GM21423 (cell line): ENCODE results near the gene NAT14.
A peak's percentile ranks its signal among the peaks of the same experiment; 100 is the strongest.

ENCODE experiments used
- ATAC-seq: cut with Tn5 transposase; IDR thresholded peaks from one replicate; pipeline ENCODE4 v1.9.1; 2021; ENCODE audit warnings: mild to moderate bottlenecking, moderate library complexity; ENCODE audit not compliant: unreplicated experiment

The NAT14 gene

DNA sequence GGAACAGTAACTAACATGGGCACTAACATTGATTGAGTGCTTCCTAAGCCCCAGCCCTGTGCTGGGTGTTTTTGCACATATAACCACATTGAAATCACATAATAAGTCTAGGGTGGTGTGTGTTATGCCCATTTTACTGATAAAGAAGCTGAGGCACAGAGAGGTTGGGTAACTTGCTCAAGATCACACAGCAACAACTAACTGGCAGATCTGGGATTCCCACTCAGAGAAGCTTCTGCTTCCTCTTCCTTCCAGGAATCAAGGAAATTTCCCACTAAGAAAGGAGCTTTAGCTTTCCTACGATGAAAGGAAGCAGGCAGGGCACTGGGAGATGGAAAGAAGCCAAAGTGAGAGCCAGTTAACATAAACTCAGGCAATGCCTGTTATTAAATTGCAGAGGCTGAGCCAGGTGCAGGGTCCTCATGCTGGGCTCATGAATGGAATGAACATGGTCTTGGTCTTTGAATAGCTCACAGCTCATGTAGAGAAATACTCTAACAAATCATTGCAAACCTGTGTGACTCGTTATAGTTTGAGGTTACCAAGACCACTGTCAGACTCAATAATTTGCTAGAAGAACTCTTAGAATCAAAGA, 13.4 kb downstream of the NAT14 start:
- ATAC-seq = no peak

DNA sequence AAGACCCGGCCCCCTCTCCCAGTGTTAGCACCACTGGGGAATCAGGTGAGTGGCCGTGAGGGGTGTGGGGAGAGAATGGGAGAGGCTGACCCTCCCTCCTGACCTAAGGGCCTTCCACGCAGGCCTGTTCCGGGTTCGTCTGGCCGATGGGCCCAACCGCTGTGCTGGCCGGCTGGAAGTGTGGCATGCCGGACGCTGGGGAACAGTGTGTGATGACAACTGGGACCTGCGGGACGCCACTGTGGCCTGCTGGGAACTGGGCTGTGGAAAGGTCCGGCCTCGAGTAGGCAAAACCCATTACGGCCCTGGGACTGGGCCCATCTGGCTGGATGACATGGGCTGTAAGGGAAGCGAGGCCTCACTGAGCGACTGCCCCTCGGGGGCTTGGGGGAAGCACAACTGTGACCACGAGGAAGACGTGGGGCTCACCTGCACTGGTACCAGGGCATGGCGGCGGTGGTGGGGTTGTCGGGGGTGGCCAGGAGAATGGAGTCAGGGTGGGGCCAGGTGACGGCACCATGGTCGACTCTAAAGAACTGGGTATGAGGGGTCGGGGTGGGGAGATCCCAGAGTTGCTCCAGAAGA, 15.5 kb downstream of the NAT14 start:
- ATAC-seq = no peak

DNA sequence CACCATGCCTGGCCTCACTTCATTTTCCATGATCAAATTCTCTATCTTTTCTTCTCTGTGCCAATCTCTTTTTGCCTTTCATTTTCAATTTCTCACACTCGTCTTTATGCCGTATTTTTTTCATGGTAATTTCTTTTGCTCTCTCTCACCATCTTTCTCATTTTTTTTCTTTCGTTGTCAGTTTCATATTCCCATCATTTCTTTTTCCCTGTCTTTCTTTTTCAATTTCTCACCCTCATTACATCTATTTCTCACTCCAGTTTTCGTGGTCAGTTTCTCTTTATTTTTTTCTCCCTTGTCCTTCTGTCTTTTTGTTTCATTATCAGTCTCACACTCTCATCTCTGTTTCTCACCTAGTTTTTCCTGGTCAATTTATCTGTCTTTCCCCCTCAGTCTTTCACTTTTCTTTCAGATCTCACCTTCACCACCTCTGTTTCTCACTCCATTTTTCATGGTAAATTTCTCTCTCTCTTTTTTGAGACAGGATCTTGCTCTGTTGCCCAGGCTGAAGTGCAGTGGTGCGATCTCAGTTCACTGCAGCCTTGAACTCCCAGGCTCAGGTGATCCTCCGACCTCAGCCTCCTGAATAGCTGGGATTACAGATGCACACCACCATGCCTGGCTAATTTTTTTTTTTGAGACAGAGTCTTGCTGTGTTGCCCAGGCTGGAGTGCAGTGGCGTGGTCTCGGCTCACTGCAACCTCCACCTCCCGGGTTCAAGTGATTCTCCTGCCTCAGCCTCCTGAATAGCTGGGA, 17.4 kb downstream of the NAT14 start:
- ATAC-seq = no peak

DNA sequence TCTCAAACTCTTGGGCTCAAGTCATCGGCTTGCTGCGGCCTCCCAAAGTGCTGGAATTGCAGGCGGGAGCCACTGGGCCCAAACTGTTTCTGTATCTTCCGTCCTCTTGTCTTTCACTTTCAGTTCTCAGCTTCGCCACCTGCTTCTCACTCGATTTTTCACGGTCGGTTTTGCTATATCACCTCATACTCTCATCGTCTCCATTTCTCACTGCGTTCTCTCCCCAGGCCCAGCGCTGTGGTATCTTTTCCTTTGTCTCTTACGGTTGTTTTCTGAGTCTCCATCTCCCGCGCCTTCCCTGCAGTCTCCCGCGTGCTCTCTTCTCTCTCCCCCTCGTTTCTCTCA, 18.1 kb downstream of the NAT14 start:
- ATAC-seq = no peak

DNA sequence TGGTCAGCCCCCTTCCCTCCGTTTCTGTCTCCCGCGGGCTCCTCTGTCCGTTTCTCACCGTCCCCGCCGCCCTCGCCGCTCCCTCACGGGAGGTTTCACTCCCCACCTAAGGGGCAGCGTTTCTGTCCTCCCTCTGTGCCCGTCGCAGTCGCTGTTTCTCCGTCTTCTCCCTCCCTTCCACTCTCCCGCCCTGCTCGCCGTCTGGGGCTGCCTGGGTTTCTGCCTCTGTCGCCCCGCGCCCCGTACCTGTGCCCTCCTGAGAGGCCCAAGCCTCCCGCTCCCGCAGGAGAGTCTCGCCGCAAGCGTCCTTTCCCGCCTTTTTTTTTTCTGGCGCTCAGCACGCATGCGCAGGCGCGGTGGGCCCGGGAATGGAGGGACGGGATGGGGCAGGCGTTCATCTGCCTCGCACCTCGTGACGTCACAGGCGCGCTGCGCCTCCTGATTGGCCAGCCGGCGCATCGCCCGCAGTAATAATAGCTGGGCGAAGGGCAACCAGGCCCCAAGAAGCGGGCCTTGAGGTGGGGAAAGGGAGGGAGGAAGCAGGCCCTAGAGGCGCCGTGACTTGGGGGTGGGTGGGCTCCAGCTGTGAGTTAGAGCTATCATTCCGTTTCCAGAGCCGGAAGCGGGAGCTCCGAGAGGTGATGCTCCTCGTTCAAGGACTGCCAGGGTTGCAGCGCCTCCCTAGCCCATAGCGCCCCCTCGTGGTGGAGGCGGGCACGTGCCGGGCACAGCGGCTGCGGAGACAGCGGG, 18.7 kb downstream of the NAT14 start:
- ATAC-seq = peak; percentile 85

DNA sequence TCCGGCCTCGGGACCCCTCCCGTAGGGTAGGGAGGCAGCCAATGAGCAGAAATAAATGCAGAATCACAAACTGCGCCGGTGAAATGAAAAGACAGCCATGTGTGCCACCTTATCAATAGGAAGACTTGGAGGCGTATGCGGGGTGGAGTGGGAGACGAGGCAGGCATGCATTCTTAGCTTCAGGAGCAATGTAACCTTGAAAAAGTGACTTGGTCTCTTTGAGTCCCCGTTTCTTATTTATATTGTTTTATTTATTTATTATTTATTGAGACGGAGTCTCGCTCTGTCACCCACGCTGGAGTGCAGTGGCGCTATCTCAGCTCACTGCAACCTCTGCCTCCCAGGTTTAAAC, 19.2 kb downstream of the NAT14 start:
- ATAC-seq = no peak

DNA sequence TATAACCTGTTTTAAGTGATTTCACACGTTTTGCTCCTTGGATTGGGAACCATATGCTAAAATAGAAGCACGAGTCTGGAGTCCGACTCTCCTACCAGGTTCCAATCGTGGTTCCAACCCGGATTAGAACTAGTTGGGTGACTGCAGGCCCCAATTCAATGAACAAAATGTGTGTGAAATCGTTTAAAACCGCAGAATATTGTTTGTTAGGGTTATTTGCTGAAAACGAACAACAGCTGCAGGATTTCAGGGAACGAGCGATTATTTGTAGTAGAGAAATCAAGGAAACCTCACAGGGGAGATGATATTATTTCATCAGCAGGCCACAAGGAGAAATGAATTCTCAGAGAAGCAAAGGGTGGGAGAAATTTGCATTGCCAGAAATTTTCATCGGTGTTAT, 20.0 kb downstream of the NAT14 start:
- ATAC-seq = no peak

DNA sequence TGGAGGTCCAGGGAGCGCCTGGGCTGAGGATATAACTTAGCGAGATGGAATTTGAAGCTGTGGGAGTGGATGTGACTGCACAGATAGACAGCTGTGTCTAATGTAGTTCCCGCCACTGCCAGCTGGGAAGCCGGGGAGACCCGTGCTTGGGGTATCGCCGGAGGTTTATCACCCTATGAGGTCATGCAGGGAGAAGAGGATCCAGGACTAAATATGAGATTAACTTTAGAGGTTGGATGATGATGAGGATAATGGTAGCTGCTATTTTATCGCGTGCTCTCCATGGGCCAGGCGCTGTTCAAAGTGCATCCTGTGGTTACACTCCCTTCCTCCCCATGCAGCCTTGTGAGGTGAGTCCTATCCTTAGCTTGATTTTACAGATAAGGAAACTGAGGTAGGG, 23.1 kb downstream of the NAT14 start:
- ATAC-seq = no peak

DNA sequence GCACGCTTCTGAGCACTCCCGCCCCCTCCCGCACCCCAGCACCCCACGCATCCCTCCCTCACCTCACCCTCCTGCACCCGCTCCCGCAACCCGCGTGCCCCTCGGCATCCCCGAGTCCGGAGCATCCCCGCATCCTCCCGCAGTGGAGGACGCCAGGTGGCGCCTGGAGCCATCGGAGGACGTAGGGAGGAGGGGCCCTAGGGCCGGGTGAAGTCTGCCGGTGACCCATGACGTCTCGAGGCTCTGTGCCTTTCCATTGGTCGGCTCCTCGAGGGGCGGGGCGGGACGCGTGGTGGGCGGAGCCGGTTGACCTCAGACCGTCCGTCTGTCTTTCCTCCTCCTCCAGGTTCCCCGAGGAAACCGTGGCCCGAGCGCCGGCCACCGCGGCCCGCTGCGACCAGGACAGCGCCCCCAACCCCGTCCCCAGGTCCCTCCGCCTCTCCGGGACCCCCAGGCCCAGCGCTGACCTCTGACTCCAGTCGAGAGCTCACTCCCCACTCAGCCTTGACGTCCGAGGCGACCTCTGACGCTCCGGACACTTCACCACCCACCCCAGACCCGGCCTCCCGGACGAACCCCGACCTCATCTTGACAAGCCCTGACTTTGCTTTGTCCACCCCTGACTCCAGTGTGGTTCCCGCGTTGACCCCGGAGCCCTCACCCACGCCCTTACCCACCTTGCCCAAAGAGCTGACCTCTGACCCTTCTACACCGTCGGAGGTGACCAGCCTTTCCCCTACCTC, 32.1 kb downstream of the NAT14 start:
- peak; percentile 99 for ATAC-seq

DNA sequence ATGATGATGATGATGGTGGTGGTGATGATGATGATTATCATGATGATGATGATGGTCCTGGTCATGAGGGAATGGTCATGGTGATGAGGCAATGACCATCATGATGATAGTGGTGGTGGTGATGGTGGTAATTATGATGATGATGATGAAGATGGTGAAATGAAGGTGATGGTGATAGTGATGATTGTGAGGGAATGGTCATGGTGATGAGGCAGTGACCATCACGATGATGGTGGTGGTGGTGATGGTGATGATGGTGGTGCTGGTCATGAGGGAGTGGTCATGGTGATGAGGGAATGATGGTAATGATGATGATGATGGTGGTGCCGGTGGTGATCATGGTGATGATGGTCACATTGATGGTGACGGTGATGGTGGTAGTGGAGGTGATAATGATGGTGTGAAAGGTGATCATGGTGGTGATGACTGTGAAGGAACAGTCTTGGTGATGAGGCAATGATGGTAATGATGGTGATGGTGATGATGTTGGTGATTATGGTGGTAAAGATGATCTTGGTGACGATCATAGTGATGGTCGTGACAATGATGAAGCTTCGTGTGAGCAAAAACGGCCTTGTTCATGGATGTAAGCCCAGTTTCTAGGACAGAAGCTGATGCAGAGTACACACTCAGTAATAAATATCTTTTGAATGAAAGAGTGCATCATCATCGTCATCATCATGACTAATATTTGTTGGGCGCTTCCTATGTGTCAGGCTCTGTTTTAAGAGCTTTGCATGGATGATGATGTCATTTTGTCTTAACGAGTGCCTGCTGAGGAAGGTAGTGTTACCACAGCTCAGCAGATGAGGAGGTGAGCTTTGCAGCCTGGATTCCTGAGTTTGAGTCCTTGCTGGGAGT, 34.7 kb downstream of the NAT14 start:
- no peak for ATAC-seq

DNA sequence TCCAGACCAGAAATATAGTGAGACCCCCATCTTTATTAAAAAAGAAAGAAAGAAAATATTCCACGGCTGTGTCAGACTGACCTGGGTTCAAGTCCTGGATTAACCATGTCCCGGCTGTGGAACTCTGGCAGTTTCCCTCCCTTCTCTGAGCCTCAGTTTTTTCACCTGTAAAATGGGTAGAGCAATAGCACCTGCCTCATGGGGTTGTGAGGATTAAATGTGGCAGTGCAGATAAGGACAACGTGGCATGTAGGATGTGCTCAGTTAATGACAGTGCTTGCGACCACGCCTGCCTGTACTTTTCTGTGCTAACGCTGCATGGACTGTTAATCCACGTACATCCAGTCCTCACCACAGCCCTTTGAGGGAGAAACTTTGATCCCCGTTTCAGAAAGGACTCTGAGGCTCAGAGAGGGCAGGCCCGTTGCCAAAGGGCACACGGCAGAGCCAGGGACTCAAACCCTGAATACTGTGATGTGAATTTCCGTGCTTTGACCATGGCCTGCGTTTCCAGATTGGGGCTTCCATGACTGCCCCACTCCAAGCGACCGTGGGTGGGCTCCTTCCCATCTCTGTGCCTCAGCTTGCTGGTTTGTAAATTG, 35.8 kb downstream of the NAT14 start:
- no peak for ATAC-seq

DNA sequence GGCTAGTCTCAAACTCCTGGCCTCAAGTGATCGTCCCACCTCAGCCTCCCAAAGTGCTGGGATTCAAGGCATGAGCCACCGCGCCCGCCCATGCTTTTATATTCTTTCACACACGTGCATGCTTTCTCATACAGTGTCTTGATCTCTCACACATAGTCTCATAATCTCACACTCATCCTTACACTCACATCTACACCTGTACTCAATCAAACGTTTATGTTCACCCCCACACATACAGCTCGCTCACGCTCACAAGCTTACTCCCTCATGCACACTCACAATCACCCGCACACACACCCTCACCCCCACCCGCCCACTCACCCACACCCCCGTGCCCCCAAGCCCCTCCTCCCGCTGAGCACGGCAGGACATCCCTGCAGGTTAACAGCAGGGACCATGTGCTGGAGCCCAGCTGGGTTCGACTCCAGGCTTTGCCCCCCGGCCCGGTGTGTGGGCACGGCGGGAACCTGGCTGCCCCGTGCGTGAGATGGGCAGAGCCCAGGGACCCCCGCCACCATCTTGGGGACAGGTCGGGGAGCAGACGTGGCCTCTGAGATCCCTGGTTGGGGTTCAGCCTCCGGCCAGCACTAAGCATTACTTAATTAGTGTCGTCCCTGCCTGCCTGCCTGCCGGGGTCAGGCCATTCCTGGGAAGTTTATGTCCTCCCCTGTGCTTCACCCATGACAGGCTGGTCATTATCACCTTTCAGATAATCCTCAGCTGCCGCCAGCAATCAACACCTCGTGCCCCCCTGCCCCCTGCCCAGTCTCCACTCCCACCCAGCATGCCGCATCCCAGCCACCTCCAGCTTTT, 40.5 kb downstream of the NAT14 start:
- ATAC-seq = no peak

DNA sequence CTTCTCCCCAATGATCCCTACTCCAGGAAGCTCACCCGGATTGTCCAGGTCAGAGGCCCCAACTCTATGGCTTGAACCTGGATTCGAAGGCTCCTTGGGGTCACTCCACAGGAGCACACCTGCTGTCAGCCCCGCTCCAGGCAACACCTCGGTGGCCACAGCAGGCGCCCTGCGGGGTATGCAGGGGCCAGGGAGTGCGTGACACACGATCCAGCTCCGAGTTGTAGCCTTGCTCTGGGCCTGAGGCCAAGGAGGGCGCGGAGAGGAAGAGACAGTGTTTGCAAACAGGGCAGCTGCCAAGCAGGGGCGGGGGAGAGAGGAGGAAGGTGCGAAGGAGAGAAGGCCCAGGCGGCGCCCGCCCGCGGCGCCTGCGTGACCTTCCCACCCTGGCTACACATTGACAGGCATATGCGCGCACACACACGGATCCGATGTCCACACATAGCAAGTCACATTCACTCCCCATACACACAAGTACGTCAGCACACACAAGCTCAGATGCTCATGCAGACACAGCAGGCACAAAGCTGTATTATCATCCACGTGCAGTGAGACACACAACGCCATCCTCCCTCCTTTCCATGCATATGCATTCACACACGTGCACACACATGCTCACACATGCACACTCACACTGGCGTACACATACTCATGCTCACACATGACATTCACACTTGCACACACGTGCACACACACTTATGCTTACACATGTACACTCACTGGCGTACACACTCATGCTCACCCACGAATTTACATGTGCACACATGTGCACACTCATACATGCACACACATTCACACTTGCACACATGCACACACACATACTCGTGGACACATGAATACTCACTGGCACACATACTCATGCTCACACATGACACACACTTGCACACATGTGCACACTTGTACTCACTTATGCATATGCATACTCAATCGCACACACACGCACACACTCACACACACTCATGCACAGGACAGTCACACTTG, 41.5 kb downstream of the NAT14 start:
- no peak for ATAC-seq

DNA sequence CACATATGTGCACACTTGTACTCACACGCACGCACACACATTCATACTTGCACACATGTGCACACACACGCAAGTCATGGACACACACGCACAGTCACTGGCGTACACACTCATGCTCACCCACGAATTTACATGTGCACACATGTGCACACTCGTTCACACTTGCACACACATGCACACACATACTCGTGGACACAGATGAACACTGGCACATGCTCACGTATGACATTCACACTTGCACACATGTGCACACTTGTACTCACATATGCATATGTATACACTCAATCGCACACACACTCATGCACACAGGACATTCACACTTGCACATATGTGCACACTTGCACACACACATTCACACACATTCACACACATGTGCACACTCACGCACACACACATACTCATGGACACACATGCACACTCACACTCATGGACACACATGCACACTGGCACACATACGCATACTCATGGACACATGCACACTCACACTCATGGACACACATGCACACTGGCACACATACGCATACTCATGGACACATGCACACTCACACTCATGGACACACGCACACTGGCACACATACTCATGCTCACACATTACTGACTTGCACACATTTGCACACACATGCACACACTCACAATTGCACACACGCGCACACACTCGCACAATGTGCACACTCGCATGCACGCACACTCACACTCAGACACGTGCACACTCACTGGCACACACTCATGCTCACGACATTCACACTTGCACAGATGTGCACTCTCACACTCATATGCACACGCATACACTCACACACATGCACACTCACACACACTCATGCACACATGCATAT, 42.4 kb downstream of the NAT14 start:
- no peak for ATAC-seq

DNA sequence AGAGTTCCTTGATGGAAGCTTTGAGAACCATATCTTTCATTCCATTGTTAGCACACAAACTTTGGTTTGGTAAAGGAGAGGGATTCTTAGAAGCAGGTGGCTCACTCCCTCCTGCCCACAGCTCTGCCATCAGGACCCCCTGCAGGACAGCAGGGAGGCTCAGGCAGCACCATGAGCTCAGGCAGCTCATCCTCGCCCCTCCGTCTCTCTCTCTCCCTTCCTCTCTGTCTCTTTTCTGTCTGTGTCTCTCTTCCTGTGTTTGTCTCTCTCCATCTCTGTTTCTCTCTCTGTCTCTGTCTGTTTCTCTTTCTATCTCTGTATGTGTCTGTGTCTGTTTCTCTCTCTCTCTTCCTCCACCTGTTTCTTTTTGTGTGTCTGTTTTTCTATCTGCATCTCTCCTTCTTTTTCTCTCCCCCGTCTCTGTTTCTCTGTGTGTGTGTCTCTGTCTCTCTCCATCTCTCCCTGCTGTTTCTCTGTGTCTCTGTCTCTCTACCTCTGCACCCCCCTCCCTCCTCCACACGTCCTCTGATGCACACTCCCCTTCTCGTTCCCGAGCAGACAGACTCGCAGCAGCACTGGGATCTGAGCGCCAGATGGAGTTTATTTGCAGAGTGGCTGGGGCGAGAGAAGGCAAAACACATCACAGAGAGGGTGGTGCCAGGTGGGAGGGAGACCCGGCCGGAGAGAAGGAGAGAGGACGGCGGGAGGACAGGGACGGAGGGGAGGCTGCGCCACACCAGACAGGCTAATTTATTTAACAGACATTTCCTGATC, 43.2 kb downstream of the NAT14 start:
- no peak for ATAC-seq

DNA sequence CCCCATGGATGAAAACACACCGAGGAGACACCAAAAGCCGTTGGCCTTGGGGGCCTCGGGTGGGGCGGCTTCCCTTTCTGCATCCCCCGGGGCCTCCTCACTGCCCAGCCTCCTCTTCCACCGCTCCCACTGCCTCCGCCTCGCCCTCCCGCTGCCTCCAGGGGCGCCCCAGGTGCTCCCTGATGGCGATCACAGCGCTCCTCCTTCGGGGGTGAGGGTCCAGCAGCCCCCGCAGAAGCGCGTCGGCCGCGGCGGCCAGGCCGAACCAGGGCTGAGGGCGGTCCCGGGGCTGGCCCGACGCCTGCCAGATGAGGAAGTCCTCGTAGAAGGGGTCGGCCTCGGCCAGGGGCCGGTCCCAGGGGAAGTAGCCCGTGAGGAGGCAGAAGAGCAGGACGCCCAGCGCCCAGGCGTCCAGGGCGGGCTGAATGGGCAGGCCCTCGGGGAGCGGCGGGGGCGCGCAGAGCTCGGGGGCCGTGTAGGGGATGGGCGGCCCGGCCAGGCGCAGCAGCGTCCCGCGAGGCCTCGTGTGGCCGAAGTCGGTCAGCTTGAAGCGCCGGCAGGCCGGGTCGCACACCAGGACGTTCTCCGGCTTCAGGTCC, 44.7 kb downstream of the NAT14 start:
- no peak for ATAC-seq
